ENCODE results near the gene ERC2.
A peak's percentile ranks its signal among the peaks of the same experiment; 100 is the strongest.
"Not testable (repeated sequence)": the region's sequence is repeated elsewhere in the genome, so short reads cannot be mapped to it uniquely, and the experiment has no call there.

ERC2 gene

DNA sequence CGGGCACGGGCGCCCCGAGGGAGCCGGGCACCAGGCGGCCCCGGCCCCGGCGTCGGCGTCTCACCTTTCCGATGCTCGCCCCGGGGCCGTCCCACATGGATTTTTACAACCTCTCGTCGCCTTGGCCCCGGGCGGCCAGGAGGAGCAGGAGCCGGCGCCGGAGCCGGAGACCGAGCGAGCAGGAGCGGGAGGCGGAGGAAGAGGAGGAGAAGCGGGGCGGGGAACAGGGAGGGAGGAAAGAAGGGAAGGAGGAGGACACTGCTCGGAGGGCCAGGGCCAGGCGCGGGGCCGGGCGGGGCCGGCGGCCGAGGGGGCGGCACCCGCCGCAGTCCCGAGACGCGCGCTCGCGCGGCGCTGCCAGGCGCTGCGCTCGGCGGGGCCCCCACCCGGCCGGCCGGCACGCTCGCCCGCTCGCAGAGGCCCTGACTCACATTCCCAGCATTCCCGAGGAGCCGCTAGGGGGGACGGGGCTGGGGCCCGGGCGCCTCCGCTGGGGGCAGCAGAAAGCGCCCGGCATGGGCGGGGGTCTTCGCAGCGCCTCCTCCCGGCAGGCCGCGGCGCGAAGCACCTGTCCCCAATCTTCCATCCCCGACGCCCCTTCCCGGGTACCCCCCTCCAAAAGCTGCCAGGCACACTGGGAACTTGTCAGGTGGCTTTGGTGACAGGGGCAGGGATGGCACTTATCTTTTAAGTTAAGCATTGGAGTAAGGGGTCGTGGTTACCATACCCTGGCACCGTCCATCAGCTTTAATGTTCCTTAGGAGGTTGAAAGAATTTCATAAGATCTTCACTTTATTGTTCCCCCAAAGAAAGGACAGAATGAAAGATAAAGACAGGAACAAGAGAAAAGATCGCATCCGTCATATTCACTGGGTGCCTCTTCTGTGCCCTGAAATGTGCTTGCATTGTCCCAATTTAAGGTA is at the start of gene ERC2:
ERC2 (minus strand) TSS at position 284 of the 923 bp plus-strand sequence.
- Mint-ChIP-seq H3K36me3 (no peaks in the 10 kb centered on the region), H3K27me3 (peaks cover 55% of the 10 kb centered on the region), H3K9me3 (no peaks in the 10 kb centered on the region), H3K27ac (no peak within 1 kb of the TSS), H3K4me3 (peak within 1 kb of the TSS; percentile 73), H3K4me1 (peaks cover 7% of the 10 kb centered on the region)

DNA sequence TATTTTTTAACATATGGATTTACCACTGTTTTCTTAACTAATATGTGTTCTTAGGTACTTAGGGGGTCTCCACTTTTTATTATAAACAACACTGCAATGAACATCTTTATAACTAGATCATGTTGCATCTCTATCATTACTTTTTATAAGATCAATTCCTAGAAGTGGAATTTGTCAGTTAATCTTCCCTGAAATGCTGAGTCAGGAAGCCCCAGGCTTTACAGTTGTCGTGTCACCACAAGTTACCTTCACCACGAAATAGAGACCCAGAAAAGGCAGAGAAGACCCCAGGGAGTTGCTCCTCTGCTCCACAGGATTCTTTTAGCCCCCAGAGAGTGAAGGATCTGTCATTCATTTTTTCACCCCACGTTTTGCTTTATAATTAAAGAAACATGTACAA is 34.5 kb upstream of the ERC2 start:
- H3K4me3 Mint-ChIP-seq = no peak overlapping the region
- H3K4me1 Mint-ChIP-seq = no peaks in the 10 kb centered on the region
- H3K9me3 Mint-ChIP-seq = no peaks in the 10 kb centered on the region
- H3K36me3 Mint-ChIP-seq = no peaks in the 10 kb centered on the region
- no peak overlapping the region for H3K27ac Mint-ChIP-seq
- H3K27me3 Mint-ChIP-seq = peaks cover 9% of the 10 kb centered on the region

DNA sequence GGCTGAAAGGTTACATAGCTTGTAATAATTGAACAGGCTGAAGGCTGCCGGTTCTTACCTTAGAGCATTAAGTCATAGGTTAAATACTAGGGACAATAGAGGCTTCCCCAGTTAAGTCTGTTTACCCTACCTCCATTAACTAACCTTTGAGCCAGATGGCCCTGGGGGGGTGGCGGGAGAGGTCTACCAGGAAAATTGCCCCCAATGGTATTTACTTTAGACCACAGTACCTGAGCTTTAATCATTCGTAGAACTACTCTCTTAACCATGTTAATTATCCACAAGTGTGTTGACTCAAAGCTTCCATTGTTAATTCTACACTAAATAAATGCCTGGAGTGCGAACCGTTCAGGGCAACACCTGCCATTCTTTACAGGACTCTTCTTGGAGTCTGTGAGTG is 28.1 kb upstream of the ERC2 start:
- H3K27me3 Mint-ChIP-seq = peaks cover 19% of the 10 kb centered on the region
- not testable (repeated sequence) for H3K4me1 Mint-ChIP-seq, H3K36me3 Mint-ChIP-seq, H3K27ac Mint-ChIP-seq, H3K9me3 Mint-ChIP-seq, H3K4me3 Mint-ChIP-seq

DNA sequence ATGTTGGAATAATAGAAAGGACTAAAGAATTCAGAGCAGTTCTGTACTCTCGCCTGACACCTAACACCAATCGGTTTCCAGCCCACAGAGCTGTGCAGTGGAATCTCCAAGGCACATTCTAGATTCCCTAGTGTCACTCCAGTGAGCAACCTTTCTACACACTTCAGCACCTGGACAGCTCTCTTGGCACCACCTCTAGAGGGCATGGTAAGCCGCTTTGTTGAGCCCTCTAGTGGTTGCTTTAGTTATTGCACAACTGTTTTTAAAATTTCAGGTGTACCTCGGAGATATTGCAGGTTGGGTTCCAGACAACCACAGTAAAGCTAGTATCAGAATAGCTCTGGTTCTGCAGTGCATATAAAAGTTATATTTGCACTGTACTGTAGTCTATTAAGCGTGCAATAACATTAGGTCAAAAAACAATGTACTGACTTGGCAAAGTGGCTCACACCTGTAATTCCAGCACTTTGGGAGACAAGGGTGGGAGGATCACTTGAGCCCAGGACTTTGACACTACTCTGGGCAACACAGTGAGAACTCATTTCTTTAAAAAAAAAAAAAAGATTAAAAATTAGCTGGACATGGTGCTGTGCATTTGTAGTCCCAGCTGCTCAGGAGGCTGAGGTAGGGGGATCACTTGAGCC is 26.5 kb upstream of the ERC2 start:
- H3K9me3 Mint-ChIP-seq = peaks cover 5% of the 10 kb centered on the region
- peaks cover 23% of the 10 kb centered on the region for H3K27me3 Mint-ChIP-seq
- H3K4me1 Mint-ChIP-seq = no peaks in the 10 kb centered on the region
- H3K27ac Mint-ChIP-seq = peak overlapping the region; percentile 59
- no peaks in the 10 kb centered on the region for H3K36me3 Mint-ChIP-seq
- no peak overlapping the region for H3K4me3 Mint-ChIP-seq

DNA sequence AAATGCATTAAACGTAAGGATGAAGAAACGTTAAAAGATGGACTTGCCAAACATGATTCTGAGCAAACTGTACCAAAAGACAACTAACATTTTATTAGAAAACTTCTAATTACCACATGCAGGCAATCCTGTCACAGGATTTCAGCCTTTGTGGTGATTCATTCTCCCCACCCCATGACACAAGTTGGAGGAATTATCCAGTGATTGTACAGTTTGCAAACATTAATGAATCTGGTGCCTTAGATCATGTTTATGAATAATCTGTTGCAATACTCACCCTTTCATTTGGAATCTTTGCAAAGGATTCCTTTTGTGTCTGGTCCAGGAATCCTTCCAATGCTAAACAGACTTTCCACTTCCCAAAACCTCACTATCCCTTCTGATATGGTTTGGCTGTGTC is 23.3 kb upstream of the ERC2 start:
- Mint-ChIP-seq H3K4me3 (no peak overlapping the region), H3K27ac (no peak overlapping the region), H3K36me3 (no peaks in the 10 kb centered on the region), H3K4me1 (no peaks in the 10 kb centered on the region), H3K9me3 (peaks cover 5% of the 10 kb centered on the region), H3K27me3 (peaks cover 22% of the 10 kb centered on the region)

DNA sequence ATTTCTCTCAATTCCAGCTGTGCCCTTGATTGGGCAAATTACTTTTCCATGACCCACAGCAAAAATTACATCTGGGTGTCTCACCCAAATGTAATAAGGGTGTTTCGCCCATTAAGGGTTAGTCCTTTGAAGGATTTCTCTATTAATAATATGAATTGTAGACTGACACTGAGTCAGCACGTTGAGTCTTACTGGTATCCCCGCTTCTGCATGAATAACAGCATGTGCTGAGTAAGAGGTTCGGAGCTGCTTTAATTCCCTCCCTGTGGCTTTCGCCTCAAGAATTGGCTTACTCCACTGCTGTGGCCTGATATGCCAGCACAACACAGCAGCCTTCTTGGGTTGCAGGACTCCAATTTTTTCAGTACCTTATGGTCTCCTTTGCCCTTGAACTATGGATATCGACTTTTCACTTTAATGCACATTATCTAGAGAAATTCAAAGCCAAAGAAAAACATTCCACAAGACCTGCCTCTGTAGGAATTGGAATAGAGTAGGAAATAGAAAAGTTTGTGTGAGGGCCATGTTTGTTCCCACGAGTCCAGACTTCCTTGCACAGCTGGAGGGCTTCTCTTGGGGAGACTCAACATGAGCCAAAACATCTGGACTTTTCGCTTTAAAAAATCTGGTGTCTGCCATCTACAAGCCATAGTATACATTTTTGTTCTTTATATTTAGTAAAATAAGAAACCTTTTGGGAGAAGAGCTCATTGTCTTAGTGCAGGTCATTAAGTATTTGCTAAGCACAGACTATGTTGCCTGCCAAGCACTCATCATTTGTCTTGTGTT is 20.7 kb upstream of the ERC2 start:
- H3K4me1 Mint-ChIP-seq = no peaks in the 10 kb centered on the region
- H3K4me3 Mint-ChIP-seq = no peak overlapping the region
- H3K36me3 Mint-ChIP-seq = no peaks in the 10 kb centered on the region
- no peak overlapping the region for H3K27ac Mint-ChIP-seq
- peaks cover 20% of the 10 kb centered on the region for H3K27me3 Mint-ChIP-seq
- no peaks in the 10 kb centered on the region for H3K9me3 Mint-ChIP-seq

DNA sequence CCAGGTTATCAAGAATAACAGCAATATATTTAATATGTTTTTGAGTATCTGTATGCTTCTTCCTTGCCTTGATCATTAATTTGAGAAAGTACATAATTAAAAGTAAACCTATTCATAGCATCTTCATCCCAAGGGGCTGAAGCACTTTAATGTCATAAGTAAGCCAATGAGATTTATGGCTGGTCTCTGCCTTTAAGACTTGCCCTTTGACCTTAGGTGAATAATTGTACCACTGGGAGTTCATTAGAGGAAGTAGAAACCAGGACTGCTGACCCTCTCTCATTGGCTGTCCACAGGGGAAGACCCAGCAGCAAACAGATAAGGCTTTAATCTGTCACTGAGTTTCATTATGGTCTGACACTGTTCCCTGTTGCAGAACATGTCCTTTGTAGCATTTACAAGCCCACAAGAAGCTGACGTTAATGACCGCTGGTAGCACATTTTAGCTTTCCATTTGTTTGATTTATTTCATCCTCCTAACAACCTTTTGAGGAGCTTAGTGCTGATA is 16.3 kb upstream of the ERC2 start:
- H3K27me3 Mint-ChIP-seq = peaks cover 18% of the 10 kb centered on the region
- no peaks in the 10 kb centered on the region for H3K4me1 Mint-ChIP-seq
- H3K9me3 Mint-ChIP-seq = no peaks in the 10 kb centered on the region
- no peak overlapping the region for H3K4me3 Mint-ChIP-seq
- no peaks in the 10 kb centered on the region for H3K36me3 Mint-ChIP-seq
- H3K27ac Mint-ChIP-seq = no peak overlapping the region

DNA sequence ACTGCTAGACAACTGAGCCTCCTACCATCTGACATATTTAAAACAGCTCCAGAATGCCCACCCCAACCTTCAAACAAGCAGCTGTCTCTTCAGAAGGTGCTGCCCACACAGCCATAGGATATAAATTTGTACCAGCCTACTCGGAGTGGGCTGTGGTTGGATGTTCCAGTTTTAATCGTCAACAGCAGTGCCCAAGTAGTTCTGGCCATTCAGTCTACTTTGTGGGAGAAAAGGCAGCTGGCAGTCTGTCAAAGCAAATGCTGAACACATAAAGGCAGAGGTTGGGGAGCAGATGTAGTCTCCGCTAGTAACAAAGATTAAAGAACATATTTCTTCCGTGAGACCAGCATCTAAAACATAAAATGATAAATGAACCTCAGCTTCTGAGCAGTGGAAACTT is 15.9 kb upstream of the ERC2 start:
- no peaks in the 10 kb centered on the region for H3K36me3 Mint-ChIP-seq
- H3K27ac Mint-ChIP-seq = no peak overlapping the region
- no peaks in the 10 kb centered on the region for H3K9me3 Mint-ChIP-seq
- no peak overlapping the region for H3K4me3 Mint-ChIP-seq
- peaks cover 21% of the 10 kb centered on the region for H3K27me3 Mint-ChIP-seq
- no peaks in the 10 kb centered on the region for H3K4me1 Mint-ChIP-seq

DNA sequence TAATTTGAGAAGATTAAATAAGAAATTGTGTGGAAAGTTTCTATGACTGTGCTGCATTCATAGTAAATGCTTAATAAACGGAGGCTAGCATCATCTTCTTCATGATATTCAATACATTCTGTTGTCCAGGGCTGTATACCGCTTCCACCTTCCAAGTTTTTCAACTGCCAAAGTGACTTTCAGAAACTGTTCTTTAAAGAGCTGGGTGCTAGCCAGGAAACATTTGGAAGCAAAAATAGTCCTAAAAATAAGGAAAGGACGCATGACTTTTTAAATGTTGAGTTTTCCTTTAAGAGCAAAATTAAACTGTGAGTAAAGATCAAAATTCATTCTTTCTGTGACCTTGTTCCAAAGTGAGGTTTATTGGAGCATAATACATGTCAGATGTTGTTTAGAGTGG is 9.4 kb upstream of the ERC2 start:
- Mint-ChIP-seq H3K36me3 (no peaks in the 10 kb centered on the region), H3K4me1 (no peaks in the 10 kb centered on the region), H3K4me3 (no peak overlapping the region), H3K9me3 (no peaks in the 10 kb centered on the region), H3K27me3 (peaks cover 32% of the 10 kb centered on the region), H3K27ac (no peak overlapping the region)

DNA sequence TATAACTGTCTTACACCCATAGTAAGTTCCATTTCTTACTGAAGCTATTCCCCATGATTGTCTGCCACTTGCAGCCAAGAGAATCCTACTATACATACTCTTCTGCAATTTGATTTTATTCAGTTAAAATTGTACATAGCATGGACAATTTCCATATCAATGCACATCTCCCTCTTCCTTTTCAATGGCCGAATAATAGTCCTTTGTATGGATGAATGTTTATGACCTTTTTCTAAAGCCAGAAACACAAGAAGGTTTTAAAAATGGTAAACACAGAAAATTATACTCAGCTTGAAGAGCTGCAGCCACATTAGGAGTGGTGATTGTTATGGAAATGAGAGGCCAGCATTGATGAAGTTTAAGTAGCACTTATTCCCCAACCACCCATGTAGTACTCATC is 8.5 kb upstream of the ERC2 start:
- Mint-ChIP-seq H3K4me1 (no peaks in the 10 kb centered on the region), H3K27me3 (peaks cover 36% of the 10 kb centered on the region), H3K36me3 (no peaks in the 10 kb centered on the region), H3K4me3 (no peak overlapping the region), H3K9me3 (no peaks in the 10 kb centered on the region), H3K27ac (no peak overlapping the region)

DNA sequence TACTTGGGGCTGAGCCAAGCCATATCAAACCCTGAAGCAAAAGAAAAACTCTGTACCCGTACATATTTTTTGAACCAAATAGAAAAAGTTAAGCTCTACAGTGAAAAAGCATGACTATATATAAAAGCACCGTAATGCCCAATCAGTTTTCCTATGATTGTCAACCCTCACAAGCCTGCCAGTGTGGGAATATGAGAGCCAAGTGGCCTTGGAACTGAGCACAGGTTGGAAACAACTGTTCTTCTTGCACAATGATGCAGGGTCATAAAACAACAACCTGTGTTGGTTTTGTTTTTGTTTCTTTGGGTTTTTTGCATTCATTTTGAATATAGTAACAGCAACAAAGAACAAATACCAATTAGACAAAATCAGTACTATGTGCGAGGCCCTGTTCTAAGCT is 3.5 kb upstream of the ERC2 start:
- Mint-ChIP-seq H3K4me1 (peaks cover 7% of the 10 kb centered on the region), H3K4me3 (no peak overlapping the region), H3K9me3 (no peaks in the 10 kb centered on the region), H3K36me3 (no peaks in the 10 kb centered on the region), H3K27ac (no peak overlapping the region), H3K27me3 (peaks cover 45% of the 10 kb centered on the region)

DNA sequence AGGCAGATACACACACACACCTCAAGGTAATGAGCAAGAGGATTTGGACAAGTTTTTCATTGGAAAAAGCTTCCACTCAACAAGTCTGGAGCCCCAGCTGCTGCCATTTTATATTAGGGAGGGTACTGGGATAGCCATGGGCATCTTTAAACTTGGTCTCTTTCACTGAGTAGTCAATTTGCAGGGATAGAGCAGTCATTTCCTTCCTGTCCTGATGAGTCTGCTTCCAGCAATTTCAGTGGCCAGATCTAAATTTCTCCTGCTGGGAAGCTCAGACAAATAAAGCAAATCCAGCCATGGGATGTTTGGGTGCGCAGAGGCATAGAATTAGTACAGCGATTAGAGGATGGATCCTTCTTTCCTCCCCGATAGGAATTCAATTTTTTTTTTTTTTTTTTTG is 874 bp upstream of the ERC2 start:
- Mint-ChIP-seq H3K27ac (no peak overlapping the region), H3K4me1 (peaks cover 7% of the 10 kb centered on the region), H3K27me3 (peaks cover 58% of the 10 kb centered on the region), H3K36me3 (no peaks in the 10 kb centered on the region), H3K9me3 (no peaks in the 10 kb centered on the region), H3K4me3 (peak overlapping the region; percentile 19)

DNA sequence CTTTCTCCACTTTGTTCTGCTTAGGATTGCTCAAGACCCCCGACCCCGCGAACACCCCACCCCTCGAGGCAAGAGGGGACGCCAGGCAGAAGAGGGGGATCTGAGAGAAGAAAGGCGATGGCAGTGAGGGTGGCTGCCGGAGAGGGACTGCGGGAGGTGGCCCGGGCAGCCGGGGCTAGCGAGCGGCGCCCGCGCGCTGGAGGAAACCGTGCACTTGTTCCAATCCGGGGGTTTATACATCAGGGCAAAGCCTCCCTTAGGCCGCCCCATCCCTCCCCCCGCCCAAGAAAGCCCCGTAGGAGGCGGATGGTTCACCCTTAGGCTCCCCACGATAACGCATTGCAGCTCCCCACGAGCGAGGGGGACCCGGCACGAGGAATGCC is 475 bp downstream of the ERC2 start:
- Mint-ChIP-seq H3K27ac (no peak overlapping the region), H3K4me1 (peaks cover 7% of the 10 kb centered on the region), H3K9me3 (no peaks in the 10 kb centered on the region), H3K27me3 (peaks cover 56% of the 10 kb centered on the region), H3K36me3 (no peaks in the 10 kb centered on the region), H3K4me3 (peak overlapping the region; percentile 73)

DNA sequence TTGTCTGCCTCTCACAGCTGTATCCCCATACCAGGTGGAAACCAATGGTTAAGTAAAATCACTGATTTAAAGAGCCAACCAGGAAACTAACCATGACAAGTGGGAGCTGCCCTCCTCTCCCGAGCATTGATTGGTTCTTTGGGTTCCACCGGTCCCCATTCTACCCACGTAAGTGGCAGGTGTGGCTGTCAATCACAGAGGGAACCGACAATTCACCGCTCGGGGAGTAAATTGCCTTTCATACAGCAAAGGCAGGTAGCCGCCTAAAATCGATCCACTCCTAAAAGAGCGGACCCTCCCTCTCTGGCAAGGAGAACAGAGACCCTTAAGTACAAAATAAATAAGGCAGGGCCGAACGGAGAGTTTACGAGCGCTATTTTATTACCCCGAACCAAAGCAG is 1.2 kb downstream of the ERC2 start:
- Mint-ChIP-seq H3K27ac (no peak overlapping the region), H3K36me3 (no peaks in the 10 kb centered on the region), H3K9me3 (no peaks in the 10 kb centered on the region), H3K27me3 (peaks cover 59% of the 10 kb centered on the region), H3K4me3 (peak overlapping the region; percentile 73), H3K4me1 (peaks cover 7% of the 10 kb centered on the region)

DNA sequence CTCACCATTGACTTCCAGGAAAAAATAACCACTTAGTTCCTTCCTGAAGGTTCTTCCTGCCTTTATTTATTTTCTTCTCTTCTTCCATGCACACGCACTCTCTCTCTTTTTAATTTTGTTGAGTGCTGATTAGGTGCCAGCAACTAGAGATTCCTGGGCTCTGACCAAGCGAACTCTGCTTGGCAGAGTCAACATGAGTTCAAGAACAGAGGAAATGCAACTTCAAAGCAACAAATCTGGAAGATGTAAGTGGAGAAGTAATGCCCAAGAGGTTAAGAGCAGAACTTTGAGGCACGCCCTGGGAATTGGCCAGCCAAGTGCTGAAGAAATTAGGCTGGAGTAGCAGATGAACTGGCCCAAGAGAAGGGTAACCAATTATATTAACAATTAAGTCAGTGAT is 8.5 kb downstream of the ERC2 start:
- Mint-ChIP-seq H3K4me3 (no peak overlapping the region), H3K27me3 (peaks cover 34% of the 10 kb centered on the region), H3K9me3 (no peaks in the 10 kb centered on the region), H3K36me3 (no peaks in the 10 kb centered on the region), H3K4me1 (no peaks in the 10 kb centered on the region), H3K27ac (no peak overlapping the region)

DNA sequence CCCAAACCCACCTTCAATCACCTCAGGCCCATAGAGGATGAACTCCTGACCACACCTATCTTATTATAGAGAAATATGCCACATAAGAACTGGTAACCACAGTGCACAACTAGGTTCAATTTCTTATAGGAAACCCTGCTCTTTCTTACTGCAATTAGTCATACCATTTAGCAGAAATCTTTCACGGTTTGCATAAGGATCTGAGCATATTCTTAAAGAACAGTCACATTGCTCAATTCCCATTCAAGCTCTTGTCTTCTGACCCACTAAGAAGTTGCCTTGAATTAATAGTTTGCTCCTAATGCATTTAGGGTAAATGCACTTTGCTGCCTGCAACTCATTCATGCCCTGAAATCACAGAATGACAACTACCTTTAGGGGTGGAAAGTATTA is 9.2 kb downstream of the ERC2 start:
- no peaks in the 10 kb centered on the region for H3K36me3 Mint-ChIP-seq
- peaks cover 28% of the 10 kb centered on the region for H3K27me3 Mint-ChIP-seq
- H3K27ac Mint-ChIP-seq = no peak overlapping the region

More for the DNA sequence above, 9.2 kb downstream of the ERC2 start:
- Mint-ChIP-seq H3K9me3 (no peaks in the 10 kb centered on the region), H3K4me3 (no peak overlapping the region), H3K4me1 (no peaks in the 10 kb centered on the region)

Data from activated naive CD4-positive, alpha-beta T cell treated with anti-CD3 and anti-CD28 coated beads, Interleukin-2, amount 50 U/mL, for 24 hours (primary cell).